Activated CD4-positive, CD25-positive, alpha-beta regulatory T cell treated with anti-CD3 and anti-CD28 coated beads, Interleukin-2, amount 50 U/mL, for 16 hours (primary cell): ENCODE measurements around the gene MPP1.

ENCODE experiments used
- DNase-seq: peaks from one replicate; pipeline ENCODE4 v3.0.0-alpha.2; 2020; ENCODE audit warnings: low read depth, low spot score

The MPP1 gene

GRCh38 chrX:154731881-154732280 lies 73.4 kb downstream of the MPP1 start:
- DNase-seq: no peak

GRCh38 chrX:154731184-154731583 lies 74.1 kb downstream of the MPP1 start:
- DNase-seq: no peak

- no peak for DNase-seq
Measured at GRCh38 chrX:154730253-154730891, 74.9 kb downstream of the MPP1 start.

GRCh38 chrX:154729439-154729838 lies 75.8 kb downstream of the MPP1 start:
- no peak for DNase-seq
